ENCODE measurements around the gene ERCC1. TPM values are rescaled to one million over a fixed set of nuclear protein-coding genes. Genes with fewer than 3 reads are reported as not detected.

The ERCC1 gene
- total and polyA plus RNA-seq, 3 experiments from 2014 or later: 47.5 to 82.6 (median 75.7) TPM

GRCh38 chr19:45404557-45405434, 18.9 kb downstream of the ERCC1 start, which contains the start of gene PPP1R13L:
TSS of gene PPP1R13L (minus strand) at chr19:45405069. CDS start at chr19:45398318, 6,751 bp downstream.
- H3K4me1 ChIP-seq (ENCODE audit: insufficient read depth, low read length): peaks cover 26% of the 10 kb centered on the region
- CTCF ChIA-PET: interaction anchor here (0.8 to 3.1 kb wide), 3 partner anchors 65 to 81 kb away, joined by 3 to 8 read pairs (median 6); no protein-coding TSS in a partner anchor
- peak within 1 kb of the TSS; percentile 64 for H3K4me3 ChIP-seq (ENCODE audit: low read length)
- DNase-seq: peak in 2 of 5 donors; percentile 20 to 57
- no peaks in the 10 kb centered on the region for H3K9me3 ChIP-seq (ENCODE audit: low read length)
- H3K27ac Mint-ChIP-seq: peak within 1 kb of the TSS; percentile 82 to 98 (median 94)
- H3K27me3 ChIP-seq (ENCODE audit: insufficient read depth, low read length, poor library complexity, severe bottlenecking): peaks cover 26% of the 10 kb centered on the region
- H3K9me3 Mint-ChIP-seq: no peaks in the 10 kb centered on the region
- H3K27me3 Mint-ChIP-seq: peaks cover 33 to 40% of the 10 kb centered on the region in 2 donors
- H3K36me3 Mint-ChIP-seq: peaks cover 0 to 11% (median 0%) of the 10 kb centered on the region in 3 donors
- peak within 1 kb of the TSS; percentile 85 to 97 (median 96) for H3K4me3 Mint-ChIP-seq
- peak within 1 kb of the TSS; percentile 86 for H3K27ac ChIP-seq (ENCODE audit: low read depth, low read length)
- POLR2A ChIA-PET: interaction anchor here (0.6 kb wide), 1 partner anchor 226 kb away, joined by 6 read pairs; no protein-coding TSS in a partner anchor
- peaks cover 25 to 45% (median 32%) of the 10 kb centered on the region in 3 donors for H3K4me1 Mint-ChIP-seq
- H3K36me3 ChIP-seq (ENCODE audit: insufficient read depth, low read length): no peaks in the 10 kb centered on the region

GRCh38 chr19:45403781-45404556, 19.7 kb downstream of the ERCC1 start:
- peaks cover 36 to 40% of the 10 kb centered on the region in 2 donors for H3K27me3 Mint-ChIP-seq
- Histone ChIP-seq H3K27me3 (ENCODE audit: insufficient read depth, low read length, poor library complexity, severe bottlenecking) (peaks cover 26% of the 10 kb centered on the region), H3K4me1 (ENCODE audit: insufficient read depth, low read length) (peaks cover 26% of the 10 kb centered on the region), H3K4me3 (ENCODE audit: low read length) (peak overlapping the region; percentile 64), H3K27ac (ENCODE audit: low read depth, low read length) (peak overlapping the region; percentile 86), H3K36me3 (ENCODE audit: insufficient read depth, low read length) (no peaks in the 10 kb centered on the region), H3K9me3 (ENCODE audit: low read length) (no peaks in the 10 kb centered on the region)
- H3K9me3 Mint-ChIP-seq: no peaks in the 10 kb centered on the region
- DNase-seq: peak; percentile 36 to 77 (median 51)
- ChIA-PET CTCF (interaction anchor here (0.8 to 3.1 kb wide), 3 partner anchors 66 to 82 kb away, joined by 3 to 8 read pairs (median 6); no protein-coding TSS in a partner anchor), POLR2A (interaction anchor here (0.6 kb wide), 1 partner anchor 227 kb away, joined by 6 read pairs; no protein-coding TSS in a partner anchor)
- H3K36me3 Mint-ChIP-seq: peaks cover 0 to 11% (median 0%) of the 10 kb centered on the region in 3 donors
- H3K4me1 Mint-ChIP-seq: peaks cover 25 to 45% (median 32%) of the 10 kb centered on the region in 3 donors
- H3K27ac Mint-ChIP-seq: peak overlapping the region in 4 of 8 donors; percentile 59 to 98 (median 70)
- peak overlapping the region; percentile 55 to 97 (median 89) for H3K4me3 Mint-ChIP-seq

DNA sequence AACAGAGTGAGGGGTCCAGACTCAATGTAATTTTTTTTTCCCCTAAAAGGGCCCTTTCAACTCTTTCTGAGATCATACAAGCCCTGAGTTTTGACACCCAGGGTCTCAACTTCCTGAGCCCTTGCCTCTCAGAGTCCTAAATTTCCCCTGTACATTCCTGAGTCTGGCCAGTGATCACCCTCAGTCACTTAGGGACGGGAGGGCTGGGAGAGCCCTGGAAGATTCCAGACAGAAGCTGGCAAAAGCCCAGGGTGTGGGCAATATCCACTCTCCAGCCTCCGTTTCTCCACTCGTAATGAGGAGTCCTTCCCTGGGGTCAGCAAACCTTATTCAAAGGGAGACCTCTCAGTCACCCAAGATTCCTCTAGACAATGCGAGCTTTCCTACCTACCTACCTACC, 20.4 kb downstream of the ERCC1 start:
- Mint-ChIP-seq H3K27me3 (peaks cover 41 to 46% of the 10 kb centered on the region in 2 donors), H3K9me3 (no peaks in the 10 kb centered on the region), H3K4me3 (peak overlapping the region in 1 of 7 donors; percentile 7), H3K36me3 (peaks cover 0 to 7% (median 5%) of the 10 kb centered on the region in 3 donors), H3K27ac (peak overlapping the region in 1 of 8 donors; percentile 29), H3K4me1 (peaks cover 28 to 51% (median 38%) of the 10 kb centered on the region in 3 donors)
- POLR2A ChIA-PET: no interaction called here
- Histone ChIP-seq H3K4me3 (ENCODE audit: low read length) (no peak overlapping the region), H3K9me3 (ENCODE audit: low read length) (no peaks in the 10 kb centered on the region), H3K27ac (ENCODE audit: low read depth, low read length) (no peak overlapping the region), H3K27me3 (ENCODE audit: insufficient read depth, low read length, poor library complexity, severe bottlenecking) (peaks cover 26% of the 10 kb centered on the region), H3K4me1 (ENCODE audit: insufficient read depth, low read length) (peaks cover 31% of the 10 kb centered on the region), H3K36me3 (ENCODE audit: insufficient read depth, low read length) (no peaks in the 10 kb centered on the region)
- CTCF ChIA-PET: interaction anchor here (2.2 to 3.1 kb wide), 2 partner anchors 36 to 75 kb away, joined by 7 to 8 read pairs; no protein-coding TSS in a partner anchor
- DNase-seq: no peak

- Mint-ChIP-seq H3K9me3 (no peaks in the 10 kb centered on the region), H3K36me3 (peaks cover 0 to 7% (median 5%) of the 10 kb centered on the region in 3 donors), H3K27me3 (peaks cover 44 to 51% of the 10 kb centered on the region in 2 donors), H3K4me3 (peak overlapping the region in 1 of 7 donors; percentile 7), H3K27ac (peak overlapping the region in 3 of 8 donors; percentile 34 to 47 (median 44)), H3K4me1 (peaks cover 28 to 49% (median 37%) of the 10 kb centered on the region in 3 donors)
- H3K27me3 ChIP-seq (ENCODE audit: insufficient read depth, low read length, poor library complexity, severe bottlenecking): peaks cover 28% of the 10 kb centered on the region
- H3K36me3 ChIP-seq (ENCODE audit: insufficient read depth, low read length): no peaks in the 10 kb centered on the region
- H3K27ac ChIP-seq (ENCODE audit: low read depth, low read length): no peak overlapping the region
- DNase-seq: peak in 1 of 5 donors; percentile 32
- H3K9me3 ChIP-seq (ENCODE audit: low read length): no peaks in the 10 kb centered on the region
- POLR2A ChIA-PET: no interaction called here
- CTCF ChIA-PET: interaction anchor here (1.4 to 3.1 kb wide), 3 partner anchors 37 to 83 kb away, joined by 5 to 8 read pairs (median 7); no protein-coding TSS in a partner anchor
- H3K4me3 ChIP-seq (ENCODE audit: low read length): no peak overlapping the region
- peaks cover 31% of the 10 kb centered on the region for H3K4me1 ChIP-seq (ENCODE audit: insufficient read depth, low read length)
Observed at GRCh38 chr19:45402298-45403061, 21.2 kb downstream of the ERCC1 start.

GRCh38 chr19:45401815-45402214, 21.9 kb downstream of the ERCC1 start:
- Mint-ChIP-seq H3K9me3 (no peaks in the 10 kb centered on the region), H3K4me1 (peaks cover 25 to 47% (median 30%) of the 10 kb centered on the region in 3 donors), H3K36me3 (peaks cover 0 to 7% (median 5%) of the 10 kb centered on the region in 3 donors), H3K27ac (peak overlapping the region in 1 of 8 donors; percentile 34), H3K4me3 (no peak overlapping the region), H3K27me3 (peaks cover 50 to 57% of the 10 kb centered on the region in 2 donors)
- Histone ChIP-seq H3K4me1 (ENCODE audit: insufficient read depth, low read length) (peaks cover 25% of the 10 kb centered on the region), H3K4me3 (ENCODE audit: low read length) (no peak overlapping the region), H3K27ac (ENCODE audit: low read depth, low read length) (no peak overlapping the region), H3K27me3 (ENCODE audit: insufficient read depth, low read length, poor library complexity, severe bottlenecking) (peaks cover 28% of the 10 kb centered on the region), H3K36me3 (ENCODE audit: insufficient read depth, low read length) (no peaks in the 10 kb centered on the region), H3K9me3 (ENCODE audit: low read length) (no peaks in the 10 kb centered on the region)
- ChIA-PET CTCF (interaction anchor here (1.4 to 3.1 kb wide), 3 partner anchors 37 to 83 kb away, joined by 5 to 8 read pairs (median 7); no protein-coding TSS in a partner anchor), POLR2A (no interaction called here)
- DNase-seq: no peak

DNA sequence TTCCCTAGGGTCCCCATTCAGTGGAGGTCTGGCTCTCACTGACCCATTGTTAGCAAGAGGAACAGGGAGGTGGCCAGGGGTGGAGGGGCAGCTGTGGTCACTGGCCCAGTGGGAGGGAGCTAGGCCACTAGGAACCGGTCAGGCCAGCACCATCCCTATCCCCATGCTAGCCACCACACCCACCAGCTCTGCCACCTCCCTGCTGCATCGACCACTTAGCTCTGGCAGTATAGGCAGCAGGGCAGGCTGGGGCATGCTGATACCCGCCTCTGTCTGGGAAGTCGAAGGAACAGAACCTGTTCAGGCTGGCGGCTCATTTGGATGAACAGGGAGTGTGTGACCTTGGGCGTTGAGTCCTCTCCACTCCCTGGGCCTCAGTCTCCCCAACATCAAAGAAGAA, 23.5 kb downstream of the ERCC1 start:
- Histone ChIP-seq H3K27ac (ENCODE audit: low read depth, low read length) (no peak overlapping the region), H3K36me3 (ENCODE audit: insufficient read depth, low read length) (no peaks in the 10 kb centered on the region), H3K27me3 (ENCODE audit: insufficient read depth, low read length, poor library complexity, severe bottlenecking) (peaks cover 28% of the 10 kb centered on the region), H3K9me3 (ENCODE audit: low read length) (no peaks in the 10 kb centered on the region), H3K4me1 (ENCODE audit: insufficient read depth, low read length) (peaks cover 20% of the 10 kb centered on the region), H3K4me3 (ENCODE audit: low read length) (no peak overlapping the region)
- DNase-seq: no peak
- Mint-ChIP-seq H3K27me3 (peaks cover 46 to 55% of the 10 kb centered on the region in 2 donors), H3K9me3 (no peaks in the 10 kb centered on the region), H3K4me1 (peaks cover 15 to 35% (median 17%) of the 10 kb centered on the region in 3 donors), H3K27ac (no peak overlapping the region), H3K36me3 (peaks cover 0 to 5% (median 0%) of the 10 kb centered on the region in 3 donors), H3K4me3 (no peak overlapping the region)
- CTCF ChIA-PET: no interaction called here
- POLR2A ChIA-PET: interaction anchor here (0.6 kb wide), 1 partner anchor 23 kb away, joined by 3 read pairs; no protein-coding TSS in a partner anchor

Measured in CD8-positive, alpha-beta memory T cell (primary cell).